Fibroblast of lung (primary cell): ENCODE data around the gene RBBP8. TPM values are rescaled to one million over a fixed set of nuclear protein-coding genes. Genes with fewer than 3 reads are reported as not detected.

Experiments used
- DNase-seq, 2 donors: peaks; one replicate each; pipeline versions ENCODE4 v3.0.0 to v3.0.0-alpha.2; 2010; ENCODE audit warnings: low read depth in 2 of 2
- H2AFZ ChIP-seq: 2 replicates; pipeline ENCODE4 v1.5.1; 2012; ENCODE audit warnings: low read length, control low read depth, inconsistent platforms
- H3K27ac ChIP-seq: 2 replicates; pipeline ENCODE4 v1.5.1; 2011; ENCODE audit warnings: low read length, control low read depth; ENCODE audit not compliant: insufficient read depth
- H3K27me3 ChIP-seq: 2 replicates; pipeline ENCODE4 v1.5.1; 2011; ENCODE audit warnings: mild to moderate bottlenecking, low read length; ENCODE audit not compliant: control insufficient read depth, insufficient read depth
- H3K36me3 ChIP-seq: 2 replicates; pipeline ENCODE4 v1.5.1; 2011; ENCODE audit warnings: low read length; ENCODE audit not compliant: control insufficient read depth, insufficient read depth
- H3K4me1 ChIP-seq: 2 replicates; pipeline ENCODE4 v1.5.1; 2011; ENCODE audit warnings: low read length; ENCODE audit not compliant: control insufficient read depth, insufficient read depth; ENCODE audit errors: extremely low read depth
- H3K4me2 ChIP-seq: 2 replicates; pipeline ENCODE4 v1.5.1; 2011; ENCODE audit warnings: low read length, control low read depth; ENCODE audit not compliant: insufficient read depth; ENCODE audit errors: extremely low read depth
- H3K4me3 ChIP-seq, 4 experiments: fragments of 200-600 bp in 1 of 4; sonication (generic) in 1 of 4; replicated peaks in 1 of 4; 2 replicates each; pipeline ENCODE4 v1.5.1; 2011 to 2016; ENCODE audit warnings: low read length in 4 of 4, low read depth in 3 of 4, mild to moderate bottlenecking in 3 of 4, control low read depth in 2 of 4, inconsistent platforms in 1 of 4, mixed read lengths in 1 of 4; ENCODE audit not compliant: insufficient read depth in 1 of 4; ENCODE audit errors: control extremely low read depth in 1 of 4
- H3K79me2 ChIP-seq: 2 replicates; pipeline ENCODE4 v1.5.1; 2012; ENCODE audit warnings: mild to moderate bottlenecking, low read length, inconsistent platforms; ENCODE audit not compliant: control insufficient read depth, insufficient read depth
- H3K9ac ChIP-seq: 2 replicates; pipeline ENCODE4 v1.5.1; 2011; ENCODE audit warnings: mild to moderate bottlenecking, low read length, control low read depth; ENCODE audit not compliant: insufficient read depth
- H3K9me3 ChIP-seq: 2 replicates; pipeline ENCODE4 v1.5.1; 2012; ENCODE audit warnings: low read depth, low read length; ENCODE audit not compliant: control insufficient read depth, insufficient read depth
- H4K20me1 ChIP-seq: 2 replicates; pipeline ENCODE4 v1.5.1; 2011; ENCODE audit warnings: low read length; ENCODE audit not compliant: control insufficient read depth, insufficient read depth; ENCODE audit errors: extremely low read depth
- CTCF ChIP-seq, 2 donors: IDR thresholded peaks in 1 of 2; conservative IDR thresholded peaks in 1 of 2; 1 replicate in 1 of 2; 2 replicates in 1 of 2; pipeline ENCODE4 v1.5.1; 2011 to 2012; ENCODE audit warnings: low read length in 2 of 2, control low read depth in 1 of 2, inconsistent platforms in 1 of 2, low read depth in 1 of 2, mild to moderate bottlenecking in 1 of 2
- EZH2 ChIP-seq: IDR thresholded peaks from 2 replicates; pipeline ENCODE4 v1.5.1; 2012; ENCODE audit warnings: low read length, control low read depth, mild to moderate bottlenecking; ENCODE audit errors: missing control alignments
- polyA plus RNA-seq, 2 donors: library from polyadenylated mRNA; depleted of rRNA in 1 of 2; stranded (reverse) in 1 of 2; unstranded in 1 of 2; fragments of >200 nt; gene quantifications; 2 replicates each; pipeline ENCODE4 v1.2.1, GENCODE V29; 2011 to 2012; ENCODE audit warnings: missing spikeins in 1 of 2
- total RNA-seq: library from RNA; depleted of rRNA; stranded (reverse); fragments of >200 nt; gene quantifications from 2 replicates; pipeline ENCODE4 v1.2.1, GENCODE V29; 2014

The RBBP8 gene
- total and polyA plus RNA-seq, 2 donors (not counting 1 experiment from before 2014, with no cell fraction given): 17.8 to 21.0 TPM

DNA sequence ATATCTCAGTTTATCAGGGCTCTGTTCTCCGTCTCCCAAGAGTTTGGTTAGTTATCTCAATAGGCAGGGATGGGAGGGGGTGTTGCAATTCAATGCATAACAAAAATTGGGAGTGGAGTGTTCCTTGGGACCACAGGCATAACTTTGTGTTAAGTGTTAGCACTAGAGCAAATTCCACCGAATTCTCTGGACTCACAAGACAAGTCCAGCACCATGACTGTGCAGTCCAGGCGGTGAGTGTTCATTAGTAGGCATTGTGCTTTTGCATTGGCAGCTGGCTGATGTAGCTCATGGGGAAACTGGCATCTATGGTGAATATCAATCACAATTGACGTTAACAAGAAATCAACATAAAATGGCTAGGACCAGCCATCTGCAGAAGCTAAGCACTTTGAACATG, 123.2 kb downstream of the RBBP8 start:
- Histone ChIP-seq H4K20me1 (no peaks in the 10 kb centered on the region), H3K27me3 (no peaks in the 10 kb centered on the region), H3K4me3 (no peak overlapping the region), H3K36me3 (no peaks in the 10 kb centered on the region), H3K4me1 (no peaks in the 10 kb centered on the region), H2AFZ (no peak overlapping the region), H3K27ac (no peak overlapping the region), H3K79me2 (no peaks in the 10 kb centered on the region), H3K9ac (no peak overlapping the region), H3K9me3 (no peaks in the 10 kb centered on the region), H3K4me2 (no peak overlapping the region)
- no peak for DNase-seq
- TF ChIP-seq EZH2 (no peak), CTCF (conservative IDR thresholded peaks at IDR 0.05 in 1 of 2, IDR thresholded peaks at IDR 0.05 in 1 of 2; ENCODE audit: low read depth in 1 of 2, low read length in 2 of 2) (no peak)

DNA sequence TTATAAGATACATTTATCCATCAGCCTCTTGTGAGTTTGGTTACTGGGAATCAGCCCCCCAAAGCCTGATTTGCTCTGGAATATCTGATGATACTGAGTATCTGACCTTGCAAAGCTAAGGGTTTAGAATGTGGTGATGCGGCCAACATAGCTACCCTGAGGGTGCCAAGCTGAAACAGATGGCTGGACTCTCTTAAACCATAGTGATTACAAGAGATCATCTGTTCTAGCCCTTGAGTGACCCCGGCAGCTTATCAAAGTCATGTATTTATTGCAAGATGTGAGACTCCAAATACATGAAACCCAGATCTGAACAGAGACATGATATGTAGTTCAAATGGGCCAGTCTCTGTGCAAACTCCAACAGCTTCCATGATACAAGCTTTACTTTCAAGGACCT, 124.0 kb downstream of the RBBP8 start:
- no peak overlapping the region for H2AFZ ChIP-seq
- H3K79me2 ChIP-seq: no peaks in the 10 kb centered on the region
- H3K9ac ChIP-seq: no peak overlapping the region
- H3K27ac ChIP-seq: no peak overlapping the region
- no peaks in the 10 kb centered on the region for H3K27me3 ChIP-seq
- no peaks in the 10 kb centered on the region for H3K9me3 ChIP-seq
- DNase-seq: no peak
- no peak overlapping the region for H3K4me3 ChIP-seq
- H3K4me2 ChIP-seq: no peak overlapping the region
- H3K36me3 ChIP-seq: no peaks in the 10 kb centered on the region
- H4K20me1 ChIP-seq: no peaks in the 10 kb centered on the region
- no peaks in the 10 kb centered on the region for H3K4me1 ChIP-seq
- TF ChIP-seq CTCF (conservative IDR thresholded peaks at IDR 0.05 in 1 of 2, IDR thresholded peaks at IDR 0.05 in 1 of 2; ENCODE audit: low read depth in 1 of 2, low read length in 2 of 2) (no peak), EZH2 (no peak)

- no peak overlapping the region for H3K4me2 ChIP-seq
- no peak overlapping the region for H3K27ac ChIP-seq
- H3K79me2 ChIP-seq: no peaks in the 10 kb centered on the region
- H4K20me1 ChIP-seq: no peaks in the 10 kb centered on the region
- H3K9me3 ChIP-seq: no peaks in the 10 kb centered on the region
- DNase-seq: no peak
- H3K4me1 ChIP-seq: no peaks in the 10 kb centered on the region
- no peak overlapping the region for H3K4me3 ChIP-seq
- TF ChIP-seq CTCF (conservative IDR thresholded peaks at IDR 0.05 in 1 of 2, IDR thresholded peaks at IDR 0.05 in 1 of 2; ENCODE audit: low read depth in 1 of 2, low read length in 2 of 2): no peak
- no peak for TF ChIP-seq EZH2
- H3K27me3 ChIP-seq: no peaks in the 10 kb centered on the region
- no peaks in the 10 kb centered on the region for H3K36me3 ChIP-seq
- H3K9ac ChIP-seq: no peak overlapping the region
- H2AFZ ChIP-seq: no peak overlapping the region
Measured at GRCh38 chr18:23058746-23059415, 125.8 kb downstream of the RBBP8 start.
